Measurements from ENCODE around the gene MASP1.
A peak's percentile ranks its signal among the peaks of the same experiment; 100 is the strongest.
"Not testable (repeated sequence)": the region's sequence is repeated elsewhere in the genome, so short reads cannot be mapped to it uniquely, and the experiment has no call there.

The MASP1 gene

DNA sequence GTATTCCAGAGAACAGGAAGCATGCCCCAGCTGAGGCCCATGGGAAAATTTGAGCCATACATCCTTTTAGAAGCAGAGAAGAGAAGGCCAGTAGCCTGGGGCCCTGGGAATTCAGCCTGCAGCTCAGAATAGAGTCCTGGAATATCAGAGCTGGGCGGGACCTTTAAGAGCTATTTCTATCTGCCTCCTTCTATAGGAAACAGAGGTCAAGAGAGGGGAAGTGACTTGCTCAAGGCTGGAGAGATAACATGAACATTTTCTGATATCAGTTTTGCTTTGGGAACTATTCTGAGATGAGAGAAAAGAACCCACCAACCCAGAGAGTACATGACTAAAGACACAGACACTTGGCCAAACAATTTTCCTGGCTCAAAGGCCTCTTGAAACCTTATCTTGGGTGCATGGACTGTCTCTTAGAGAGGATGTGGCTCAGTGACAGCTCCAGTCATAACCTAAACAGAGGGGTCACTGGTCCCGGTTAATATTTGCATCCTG, 26.0 kb downstream of the MASP1 start:
- no peak for DNase-seq (ENCODE audit: low read depth)

DNA sequence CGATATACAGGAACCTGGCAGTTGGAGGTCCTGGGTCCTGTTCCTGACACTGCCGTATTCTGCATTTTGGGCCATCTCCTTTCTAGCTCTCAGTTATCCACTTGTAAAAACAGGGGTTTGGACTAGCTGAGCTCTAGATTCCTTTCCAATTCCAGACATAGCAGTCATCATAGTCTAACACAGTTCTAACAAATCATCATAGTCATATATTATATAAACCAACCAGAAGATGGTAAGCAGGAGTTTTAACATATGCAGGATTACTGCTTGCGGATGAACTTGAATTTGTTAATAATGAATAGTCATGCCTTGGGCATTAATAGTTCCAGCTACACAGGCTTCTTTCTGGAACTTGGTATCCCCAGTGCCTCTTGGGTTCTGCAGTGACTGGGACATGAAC, 26.6 kb downstream of the MASP1 start:
- no peak for DNase-seq (ENCODE audit: low read depth)

DNA sequence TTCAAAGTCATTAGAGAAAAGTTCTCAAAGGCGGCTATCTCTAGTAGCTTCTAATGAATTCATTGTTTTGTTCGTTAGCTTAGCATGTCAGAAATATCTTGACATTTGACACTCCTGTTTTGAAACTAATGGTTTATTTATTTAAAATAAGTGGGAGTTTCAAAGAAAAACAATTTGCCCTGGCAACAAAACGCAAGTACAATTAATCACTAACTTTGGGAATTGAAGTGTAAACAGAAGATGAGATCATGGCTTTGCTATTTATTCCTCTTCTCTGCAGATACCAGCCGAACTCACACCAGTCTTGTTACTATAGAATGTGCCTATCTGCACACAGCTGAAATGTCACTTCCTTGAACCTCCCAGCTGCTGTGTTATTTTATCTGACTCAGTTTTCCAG, 27.5 kb downstream of the MASP1 start:
- DNase-seq (ENCODE audit: low read depth): no peak

DNA sequence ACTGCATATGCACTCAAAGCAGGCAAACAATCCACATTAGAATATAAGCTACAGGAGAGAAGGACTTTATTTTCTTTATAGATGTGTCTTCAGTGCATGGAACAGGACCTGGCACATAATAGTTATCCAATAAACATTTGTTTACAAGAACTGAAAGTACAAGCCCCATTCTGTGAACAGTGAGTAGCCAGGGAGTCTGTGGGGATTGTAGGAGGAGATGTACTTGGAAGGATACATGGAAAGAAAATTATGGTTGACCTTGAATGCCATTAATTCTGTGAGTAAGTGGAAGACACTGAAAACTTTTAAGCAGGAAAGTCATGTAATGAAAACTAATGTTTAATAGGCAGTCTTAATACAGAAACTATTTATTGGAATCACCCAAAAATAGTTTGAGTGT, 28.3 kb downstream of the MASP1 start:
- DNase-seq (ENCODE audit: low read depth): no peak

DNA sequence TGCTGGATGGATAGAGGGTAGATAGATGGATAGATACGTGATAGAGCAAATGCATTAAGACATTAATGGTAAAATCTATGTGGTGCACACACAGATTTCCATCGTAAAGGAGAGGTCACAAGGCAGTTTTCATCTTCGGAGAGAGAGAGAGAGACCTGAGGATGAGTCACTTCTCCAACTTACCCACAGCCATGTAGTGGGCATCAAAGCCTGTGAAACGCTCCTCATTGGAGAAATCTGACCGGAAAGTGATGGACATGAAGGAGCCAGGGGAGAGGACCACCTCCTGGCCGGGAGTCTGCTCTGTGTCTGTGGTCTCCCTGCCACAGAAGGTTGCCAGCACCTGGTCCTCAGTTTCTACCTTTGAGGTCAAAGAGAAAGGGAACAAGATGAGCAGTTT, 29.2 kb downstream of the MASP1 start:
- no peak for DNase-seq (ENCODE audit: low read depth)

DNA sequence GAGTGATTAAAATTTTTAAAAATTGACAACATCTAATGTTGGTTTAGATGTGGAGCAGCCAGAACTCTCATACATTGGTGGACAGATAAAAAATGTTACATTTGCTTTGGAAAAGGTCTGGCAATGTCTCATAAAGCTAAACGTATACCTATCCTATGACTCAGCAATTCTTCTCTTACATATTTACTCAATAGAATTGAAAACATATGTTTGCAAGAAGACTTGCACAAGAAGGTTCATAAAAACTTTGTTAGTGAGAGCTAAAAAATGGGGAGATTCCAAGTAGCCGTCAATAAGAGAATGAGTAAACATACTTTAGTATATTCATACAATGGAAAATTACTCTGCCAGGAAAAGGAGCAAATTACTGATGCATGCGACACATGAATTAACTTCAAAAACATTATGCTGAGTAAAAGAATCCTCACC, 30.0 kb downstream of the MASP1 start:
- DNase-seq (ENCODE audit: low read depth): peak; percentile 75

DNA sequence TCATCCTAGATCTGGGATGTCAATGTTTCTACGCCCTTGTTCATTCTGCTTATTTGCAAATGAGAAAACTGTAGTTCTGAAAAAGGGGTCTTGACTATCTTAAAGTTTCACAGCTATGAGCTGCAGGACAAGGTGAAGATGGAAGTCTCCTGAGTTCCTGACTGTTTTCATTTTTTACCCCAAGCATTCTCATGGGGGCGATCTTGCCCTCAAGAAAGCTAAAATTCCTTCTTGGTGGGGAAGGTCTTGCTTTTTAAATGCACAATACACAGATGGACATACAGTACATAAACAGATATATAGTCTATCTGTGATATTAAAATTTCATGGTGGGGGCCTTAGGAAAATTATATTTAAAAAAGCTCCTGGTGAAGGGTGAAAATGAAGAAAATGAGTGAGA, 32.4 kb downstream of the MASP1 start:
- DNase-seq (ENCODE audit: low read depth): no peak

DNA sequence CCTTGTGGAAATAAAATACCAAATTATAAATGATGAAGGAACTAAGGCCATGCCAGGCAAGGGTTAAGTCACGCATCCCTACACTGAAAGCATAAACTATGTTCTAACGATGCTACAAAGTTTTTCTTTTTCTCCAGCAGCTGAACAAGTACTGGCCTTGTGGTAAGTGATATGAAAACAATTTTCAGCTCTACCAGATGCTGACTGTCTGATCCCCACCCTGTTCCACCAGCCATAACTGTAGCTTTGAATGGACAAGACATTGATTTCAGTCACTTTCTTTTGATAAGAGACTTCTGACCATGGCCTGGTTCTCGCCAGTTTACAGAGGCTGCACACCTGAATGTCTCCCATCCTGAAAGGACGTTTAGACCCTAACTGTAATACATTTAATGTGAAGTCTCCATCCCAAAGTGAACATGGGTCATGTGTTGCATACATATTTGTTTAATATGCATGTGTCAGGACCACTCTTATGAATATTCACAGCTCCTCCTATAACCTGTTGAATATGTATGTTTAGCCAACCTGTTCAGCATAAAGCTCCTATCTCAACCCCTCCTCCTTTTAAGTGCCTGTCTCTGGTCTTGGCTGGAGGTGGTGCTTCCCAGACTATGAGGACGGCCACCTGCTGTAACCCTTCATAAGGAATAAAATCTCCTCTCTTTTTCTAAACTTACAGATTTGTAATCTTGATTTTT, 33.4 kb downstream of the MASP1 start:
- DNase-seq (ENCODE audit: low read depth): no peak

DNA sequence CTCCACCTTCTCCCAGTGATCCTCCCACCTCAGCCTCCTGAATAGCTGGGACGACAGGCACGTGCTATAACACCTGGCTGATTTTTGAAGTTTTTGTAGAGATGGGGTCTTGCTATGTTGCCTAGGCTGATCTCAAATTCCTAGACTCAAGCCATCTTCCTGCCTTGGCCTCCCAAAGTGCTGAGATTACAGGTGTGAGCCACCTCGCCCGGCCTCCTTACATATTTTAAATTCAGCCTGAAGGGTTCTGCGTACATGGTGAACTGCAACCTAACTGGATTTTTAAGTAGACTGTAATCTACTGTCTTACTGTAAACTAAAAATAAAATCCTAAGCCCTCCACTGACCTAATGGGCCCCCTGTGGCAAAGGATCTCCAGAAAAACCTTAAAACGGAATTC, 34.1 kb downstream of the MASP1 start:
- DNase-seq (ENCODE audit: low read depth): no peak

DNA sequence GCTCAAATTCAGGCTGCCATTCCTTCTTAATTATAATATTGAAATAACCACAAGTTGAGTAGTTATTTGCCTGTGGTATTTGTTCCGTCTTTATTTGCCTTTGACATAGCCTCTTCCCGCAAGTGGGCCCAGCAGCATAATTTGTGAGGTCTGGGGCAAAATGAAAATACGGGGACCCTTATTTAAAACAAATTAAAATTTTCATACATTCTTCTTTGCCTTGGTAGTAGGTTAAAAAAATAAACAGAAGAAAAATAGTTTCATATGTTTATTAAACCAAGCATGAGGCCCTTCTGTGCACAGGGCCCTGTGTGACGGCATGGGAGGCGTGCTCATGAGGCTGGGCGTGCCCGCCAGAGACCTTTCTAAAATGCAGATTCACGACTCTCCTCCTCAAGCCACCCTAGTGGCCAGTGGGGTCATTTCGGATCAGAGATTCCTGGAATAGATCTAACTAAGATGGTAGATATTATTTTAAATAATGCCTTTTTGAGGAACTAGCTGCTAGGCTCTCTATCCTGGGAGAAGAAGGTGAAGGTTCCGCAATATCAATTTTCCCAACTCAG, 35.4 kb downstream of the MASP1 start:
- no peak for DNase-seq (ENCODE audit: low read depth)

DNA sequence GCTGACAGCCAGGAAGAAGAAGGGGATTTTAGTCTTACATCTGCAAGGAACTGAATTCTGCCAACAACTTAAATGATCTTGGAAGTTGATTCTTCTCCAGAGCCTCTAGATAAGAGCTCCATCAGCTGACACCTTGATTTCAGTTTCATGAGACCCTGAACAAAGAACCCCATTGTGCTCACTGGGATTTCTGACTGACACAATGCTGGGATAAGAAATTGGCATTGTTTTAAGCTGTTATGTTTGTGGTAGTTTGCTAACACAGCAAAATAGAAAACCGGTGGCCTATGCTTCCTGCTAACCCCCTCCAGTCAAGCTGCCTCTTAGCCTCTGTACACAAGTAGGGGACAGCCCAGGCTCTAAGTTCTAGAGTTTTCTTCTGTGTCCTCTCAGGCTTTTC, 36.2 kb downstream of the MASP1 start:
- no peak for DNase-seq (ENCODE audit: low read depth)

DNA sequence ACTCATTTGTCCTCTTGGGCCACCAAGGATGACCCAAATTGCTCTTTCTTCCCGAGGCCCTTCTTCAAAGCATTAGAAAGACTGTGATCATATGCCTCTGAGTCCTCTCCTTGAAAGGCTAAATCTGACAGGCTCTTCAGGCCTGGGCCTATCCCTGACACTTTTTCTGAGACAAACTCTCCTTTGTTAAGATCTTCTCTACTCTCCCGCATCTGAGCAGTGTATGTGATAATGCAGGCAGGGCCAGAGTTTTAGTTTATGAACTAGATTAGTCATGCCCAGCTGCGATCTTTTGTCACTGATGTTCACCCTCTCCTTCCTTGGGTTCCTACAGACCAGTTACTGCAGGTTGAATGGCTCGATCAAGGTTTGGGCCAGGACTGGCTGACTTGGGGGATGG, 39.2 kb downstream of the MASP1 start:
- no peak for DNase-seq (ENCODE audit: low read depth)

DNA sequence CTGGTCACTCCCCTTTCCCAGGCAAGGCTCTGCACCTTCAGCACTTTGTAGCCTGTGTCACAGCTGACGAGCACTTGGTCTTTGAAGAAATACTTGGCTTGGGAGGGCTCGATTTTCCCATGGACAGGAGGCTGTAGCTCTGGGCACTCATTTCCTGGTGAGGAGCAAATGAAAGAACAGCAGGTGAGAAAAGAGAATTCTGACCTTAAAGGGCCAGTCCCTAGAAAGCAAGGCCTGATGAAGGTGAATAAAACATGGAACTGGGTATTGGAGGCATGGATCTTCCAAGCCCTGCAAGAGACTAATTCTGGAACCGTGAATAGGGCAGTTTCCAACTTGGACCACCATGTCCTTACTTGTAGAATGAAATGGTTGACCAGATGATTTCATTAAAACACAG, 39.9 kb downstream of the MASP1 start:
- DNase-seq (ENCODE audit: low read depth): no peak

DNA sequence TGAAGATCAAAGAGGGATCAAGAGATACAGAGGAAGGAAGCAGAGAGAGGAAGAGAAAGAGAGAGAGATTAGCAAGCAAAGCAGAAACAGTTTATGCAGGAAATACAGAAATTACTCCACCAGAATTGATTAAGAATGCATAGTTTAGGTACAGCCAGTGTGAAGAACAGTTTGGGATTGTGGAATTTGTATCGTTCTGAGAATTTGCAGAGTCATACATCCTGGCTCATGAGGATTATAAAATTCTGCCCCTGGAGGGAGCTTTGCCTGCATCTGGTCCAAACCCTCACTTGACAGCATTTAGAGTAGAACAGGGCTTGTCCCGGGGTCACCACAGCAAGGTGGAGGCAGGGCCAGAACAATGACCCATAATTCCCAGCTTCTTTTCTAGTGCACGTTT, 44.1 kb downstream of the MASP1 start:
- DNase-seq (ENCODE audit: low read depth): no peak

DNA sequence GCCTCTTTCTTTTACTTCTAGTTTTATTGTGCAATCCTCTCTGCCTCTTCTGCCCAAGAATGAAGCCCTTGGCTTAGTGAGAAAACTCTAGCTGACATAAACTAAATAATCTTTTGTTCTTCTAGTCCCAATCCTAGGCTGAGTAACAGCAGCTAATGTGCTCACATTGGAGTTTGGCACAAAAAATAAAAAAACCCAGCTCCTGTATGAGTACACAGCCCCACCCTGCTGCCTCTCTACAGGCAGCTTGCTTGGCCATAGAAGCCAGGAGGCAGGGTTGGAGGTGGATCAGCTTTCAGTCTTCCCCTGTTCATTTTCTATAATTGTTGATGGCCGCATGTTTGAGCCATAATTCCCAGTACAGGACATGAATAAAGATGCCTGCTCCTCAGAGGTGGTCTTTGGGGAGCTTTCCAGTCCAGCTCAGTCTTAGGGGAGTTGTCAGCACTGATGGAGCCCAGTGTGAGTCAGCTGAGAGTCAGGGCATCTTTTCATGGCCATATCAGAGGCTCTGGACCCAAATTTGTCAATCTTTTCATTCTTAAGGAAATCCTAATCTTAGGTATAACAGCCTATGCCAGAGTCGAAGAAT, 47.5 kb downstream of the MASP1 start:
- no peak for DNase-seq (ENCODE audit: low read depth)

DNA sequence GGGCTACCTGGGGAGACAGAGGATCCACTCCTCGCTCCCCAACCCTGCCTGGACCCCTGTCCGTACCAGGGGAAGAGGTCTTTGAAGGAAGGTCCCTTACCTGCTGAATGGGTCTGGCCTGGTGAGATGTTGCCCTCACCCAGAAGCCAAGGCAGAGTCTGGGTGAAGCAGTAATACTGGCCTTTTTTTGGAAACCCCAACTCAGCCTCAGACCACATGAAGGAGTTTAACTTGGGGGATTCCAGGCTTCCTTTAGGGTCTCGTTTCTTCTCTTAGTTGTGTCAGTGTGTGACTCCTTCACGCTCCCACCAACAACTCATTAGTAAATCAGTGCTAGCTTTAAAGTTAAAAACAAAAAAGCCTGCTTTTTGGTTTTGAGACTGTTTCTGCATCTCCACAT, 48.6 kb downstream of the MASP1 start:
- DNase-seq (ENCODE audit: low read depth): no peak

DNA sequence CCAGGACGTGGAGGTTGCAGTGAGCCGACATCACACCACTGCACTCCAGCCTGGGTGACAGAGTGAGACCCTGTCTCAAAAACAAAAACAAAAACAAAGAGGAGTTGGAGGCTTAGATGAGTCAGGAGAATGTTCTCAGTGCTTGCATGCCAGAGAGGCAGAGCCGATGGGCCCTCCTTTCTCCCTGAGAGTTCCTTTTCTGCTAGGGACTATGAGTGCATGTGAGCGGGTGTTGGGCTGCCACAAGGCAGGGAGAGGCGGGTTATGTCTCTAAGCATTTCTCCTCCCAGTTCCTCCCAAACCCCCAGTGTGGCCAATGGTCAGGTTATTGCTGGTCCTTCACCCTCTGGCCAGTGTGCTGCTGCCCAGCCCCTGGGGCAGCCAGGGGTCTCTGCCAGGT, 49.1 kb downstream of the MASP1 start:
- DNase-seq (ENCODE audit: low read depth): no peak

DNA sequence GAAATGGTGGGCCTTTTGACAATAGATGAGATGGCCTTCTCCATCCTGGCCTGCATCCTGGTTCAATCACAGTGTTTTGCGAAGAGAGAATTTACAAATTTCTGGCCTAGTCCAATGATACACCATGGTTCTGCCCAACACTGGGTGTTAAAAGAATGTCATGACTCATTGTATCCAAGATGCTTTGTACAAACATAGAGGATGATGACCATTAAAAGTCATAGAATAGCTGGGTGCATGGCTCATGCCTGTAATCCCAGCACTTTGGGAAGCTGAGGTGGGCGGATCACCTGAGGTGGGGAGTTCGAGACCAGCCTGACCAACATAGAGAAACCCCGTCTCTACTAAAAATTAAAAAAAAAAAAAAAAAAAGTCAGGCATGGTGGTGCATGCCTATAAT, 52.7 kb downstream of the MASP1 start:
- DNase-seq (ENCODE audit: low read depth): not testable (repeated sequence)

DNA sequence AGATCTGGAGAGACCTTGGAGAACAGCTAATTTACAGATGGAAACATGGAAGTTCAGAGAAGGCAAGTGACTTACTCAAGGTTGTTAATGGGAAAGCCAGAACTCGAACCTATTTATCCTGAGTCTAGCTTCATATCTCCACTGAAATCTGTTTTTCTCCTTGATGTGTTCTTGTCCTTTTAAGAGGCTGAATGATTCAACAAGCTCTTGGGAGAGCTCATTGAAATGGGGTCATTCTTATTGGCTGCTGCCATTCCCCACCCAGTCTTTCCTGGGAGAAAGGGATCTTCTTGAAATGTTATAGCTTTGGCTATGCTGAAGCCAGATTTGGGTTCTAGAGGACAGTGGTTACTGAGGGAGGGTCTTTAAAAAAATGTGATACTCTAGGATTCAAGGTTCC, 53.3 kb downstream of the MASP1 start:
- DNase-seq (ENCODE audit: low read depth): no peak

DNA sequence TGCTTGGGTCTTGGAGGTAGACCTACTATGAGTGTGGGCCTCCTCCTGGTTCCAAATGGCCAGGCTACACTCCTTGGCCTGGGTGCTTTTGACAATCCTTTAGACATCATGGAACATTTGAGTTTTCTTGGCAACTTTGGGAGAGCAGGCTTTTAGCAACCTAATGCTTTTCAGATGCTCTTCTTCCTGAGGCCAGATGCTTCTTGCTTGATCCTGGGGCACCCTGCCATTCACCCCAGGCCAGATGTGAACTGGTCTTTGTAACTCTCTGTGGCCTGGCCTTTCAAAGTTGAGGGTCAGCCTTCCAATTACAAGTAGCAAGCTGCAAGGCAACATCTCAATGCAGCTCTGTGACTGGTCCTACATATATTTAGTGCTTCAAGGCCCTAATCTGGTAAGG, 53.8 kb downstream of the MASP1 start:
- no peak for DNase-seq (ENCODE audit: low read depth)

DNA sequence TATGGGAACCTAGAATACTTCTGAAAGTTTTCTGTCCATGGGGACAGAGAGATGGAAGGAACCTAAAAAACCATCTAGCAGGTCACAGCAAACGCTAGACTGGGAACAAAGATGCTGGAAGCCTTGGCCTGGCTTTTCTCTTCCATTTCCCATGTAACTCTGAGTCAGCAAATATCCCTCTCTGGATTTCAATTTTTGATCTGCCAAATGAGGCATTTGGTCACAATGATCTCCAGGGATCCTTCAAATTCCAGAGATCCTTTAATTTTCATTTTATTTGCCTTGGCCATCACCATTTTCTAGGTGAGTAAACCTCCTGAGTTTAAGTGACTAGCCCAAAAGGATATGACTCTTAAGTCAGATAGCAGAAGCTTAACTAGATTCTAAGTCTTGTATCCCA, 54.6 kb downstream of the MASP1 start:
- no peak for DNase-seq (ENCODE audit: low read depth)

DNA sequence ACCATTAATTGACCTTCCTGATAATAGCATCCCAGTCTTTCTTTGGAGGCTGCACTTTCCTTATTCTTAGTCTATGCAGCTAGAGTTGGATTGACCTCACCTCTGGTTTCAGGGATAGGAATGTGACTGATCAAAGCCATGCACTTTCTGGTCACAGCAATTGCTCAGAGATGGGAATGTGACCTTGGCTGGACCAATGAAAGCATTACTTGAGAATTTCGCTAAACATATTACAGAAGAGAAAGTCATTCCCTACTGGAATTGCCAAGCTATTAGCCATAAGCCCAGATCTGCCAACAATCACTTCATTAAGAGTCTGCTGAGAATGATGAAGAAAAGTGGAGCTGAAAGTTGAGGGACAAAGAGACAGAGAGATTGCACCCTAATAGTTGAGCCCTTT, 61.5 kb downstream of the MASP1 start:
- no peak for DNase-seq (ENCODE audit: low read depth)

DNA sequence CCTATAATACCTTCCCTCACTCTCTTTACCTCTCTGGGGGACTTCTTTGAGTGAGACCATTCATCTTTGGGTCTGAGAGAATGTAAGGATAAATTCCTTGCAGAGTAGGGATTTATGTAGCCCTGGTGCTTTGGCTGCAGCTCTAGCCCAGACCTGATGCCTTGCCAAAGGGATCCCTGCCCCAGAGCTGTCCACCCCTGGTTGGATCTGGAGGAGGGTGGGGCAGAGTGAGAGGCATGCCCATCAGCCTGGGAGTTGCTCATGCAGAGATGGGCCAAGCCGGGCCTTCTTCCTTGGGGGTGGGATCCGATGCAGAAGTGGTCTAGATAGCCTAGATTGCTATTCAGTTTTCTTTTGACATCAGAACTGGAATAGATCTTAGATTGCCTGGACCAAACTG, 62.8 kb downstream of the MASP1 start:
- DNase-seq (ENCODE audit: low read depth): no peak
